Endothelial cell of umbilical vein (primary cell): ENCODE results near the gene UFD1. TPM values are rescaled to one million over a fixed set of nuclear protein-coding genes. Genes with fewer than 3 reads are reported as not detected.

ENCODE experiments used
- BruUV-seq: library from RNA; stranded (reverse); fragments of 400-500 nt; replicated peaks from 2 replicates; lab custom pipeline; 2021; lab: Mats Ljungman, UMichigan
- CTCF ChIA-PET: fragments of 300-600, 350-600 bp; sonication (Branson Sonifier 250); formaldehyde crosslinking; loops from one replicate; lab custom pipeline; 2021; ENCODE audit warnings: antibody characterized with exemption, inconsistent platforms; lab: Charles Lee
- POLR2A ChIA-PET: fragments of 300-600, 350-600 bp; sonication (Branson Sonifier 250); formaldehyde crosslinking; loops from one replicate; lab custom pipeline; 2021; ENCODE audit warnings: antibody characterized with exemption, inconsistent platforms; lab: Charles Lee
- DNase-seq: peaks from one replicate; pipeline ENCODE4 v3.0.0-alpha.2; 2011; ENCODE audit warnings: low read depth, low spot score
- FAIRE-seq: peaks from 2 replicates; lab custom pipeline; 2011; peaks lifted over from hg19 to GRCh38; lab: Jason Lieb, UNC
- H2AFZ ChIP-seq: 2 replicates; pipeline ENCODE4 v1.6.0; 2012; ENCODE audit warnings: low read depth, low read length, control low read depth, inconsistent platforms
- H3K27ac ChIP-seq: 2 replicates; pipeline ENCODE4 v1.5.1; 2011; ENCODE audit warnings: low read depth, mild to moderate bottlenecking, control low read depth, low read length, moderate library complexity; ENCODE audit not compliant: insufficient read depth
- H3K27me3 ChIP-seq, 2 experiments: 2 replicates each; pipeline versions ENCODE4 v1.6.0 to v1.6.1; 2011; ENCODE audit warnings: low read length in 2 of 2, mixed read lengths in 1 of 2; ENCODE audit not compliant: control insufficient read depth in 2 of 2, insufficient read depth in 2 of 2
- H3K36me3 ChIP-seq, 2 experiments: 2 replicates in 1 of 2; 3 replicates in 1 of 2; pipeline ENCODE4 v1.5.1; 2011; ENCODE audit warnings: low read length in 2 of 2, mild to moderate bottlenecking in 1 of 2, moderate library complexity in 1 of 2; ENCODE audit not compliant: control insufficient read depth in 2 of 2, insufficient read depth in 2 of 2; ENCODE audit errors: extremely low read depth in 1 of 2
- H3K4me1 ChIP-seq: 3 replicates; pipeline ENCODE4 v1.5.1; 2011; ENCODE audit warnings: mild to moderate bottlenecking, low read length; ENCODE audit not compliant: control insufficient read depth, insufficient read depth; ENCODE audit errors: extremely low read depth
- H3K4me2 ChIP-seq: 2 replicates; pipeline ENCODE4 v1.6.1; 2011; ENCODE audit warnings: low read length, control low read depth, mixed read lengths; ENCODE audit not compliant: insufficient read depth
- H3K4me3 ChIP-seq, 3 experiments: fragments of 200-600 bp in 1 of 3; sonication (generic), shearing (Covaris generic) in 1 of 3; replicated peaks in 1 of 3; 2 replicates each; pipeline ENCODE4 v1.5.1; 2011 to 2016; ENCODE audit warnings: control low read depth in 3 of 3, low read length in 3 of 3, mild to moderate bottlenecking in 2 of 3, inconsistent platforms in 1 of 3, low read depth in 1 of 3, moderate library complexity in 1 of 3; ENCODE audit not compliant: insufficient read depth in 1 of 3
- H3K79me2 ChIP-seq: 2 replicates; pipeline ENCODE4 v1.6.0; 2012; ENCODE audit warnings: low read length, inconsistent platforms; ENCODE audit not compliant: control insufficient read depth, insufficient read depth
- H3K9ac ChIP-seq: replicated peaks from 2 replicates; pipeline ENCODE3; 2011; ENCODE audit warnings: low read length, control low read depth; ENCODE audit not compliant: insufficient read depth; ENCODE audit errors: extremely low read depth
- H3K9me1 ChIP-seq: replicated peaks from 3 replicates; pipeline ENCODE4 v1.6.0; 2011; ENCODE audit warnings: mild to moderate bottlenecking, low read length; ENCODE audit not compliant: control insufficient read depth, insufficient read depth; ENCODE audit errors: extremely low read depth
- H3K9me3 ChIP-seq: replicated peaks from 2 replicates; pipeline ENCODE4 v1.5.1; 2012; ENCODE audit warnings: low read length, inconsistent platforms; ENCODE audit not compliant: control insufficient read depth, insufficient read depth
- H4K20me1 ChIP-seq: replicated peaks from 2 replicates; pipeline ENCODE3; 2011; ENCODE audit warnings: mild to moderate bottlenecking, low read length; ENCODE audit not compliant: control insufficient read depth, insufficient read depth; ENCODE audit errors: extremely low read depth
- CTCF ChIP-seq, 2 donors: IDR thresholded peaks; 1 replicate in 1 of 2; 2 replicates in 1 of 2; pipeline ENCODE4 v1.5.1; 2011; ENCODE audit warnings: low read length in 2 of 2, mild to moderate bottlenecking in 2 of 2, moderate library complexity in 2 of 2, control low read depth in 1 of 2, inconsistent platforms in 1 of 2, low read depth in 1 of 2; ENCODE audit not compliant: insufficient read depth in 1 of 2; ENCODE audit errors: extremely low read depth in 1 of 2
- EZH2 ChIP-seq: IDR thresholded peaks from 2 replicates; pipeline ENCODE4 v1.6.1; 2012; ENCODE audit warnings: borderline replicate concordance, low read depth, mild to moderate bottlenecking, moderate library complexity, low read length, inconsistent platforms; ENCODE audit not compliant: severe bottlenecking
- FOS ChIP-seq: IDR thresholded peaks from 2 replicates; pipeline ENCODE4 v1.6.1; 2011; ENCODE audit warnings: mild to moderate bottlenecking, low read length, moderate library complexity, borderline replicate concordance; ENCODE audit not compliant: insufficient read depth
- GATA2 ChIP-seq: IDR thresholded peaks from 2 replicates; pipeline ENCODE4 v1.7.0; 2011; ENCODE audit warnings: low read depth, mild to moderate bottlenecking, moderate library complexity, mixed read lengths, low read length; ENCODE audit not compliant: insufficient read length, insufficient read depth
- JUN ChIP-seq: IDR thresholded peaks from 2 replicates; pipeline ENCODE4 v1.6.1; 2011; ENCODE audit warnings: borderline replicate concordance, low read depth; ENCODE audit not compliant: insufficient read length, insufficient read depth
- MAX ChIP-seq: IDR thresholded peaks from 2 replicates; pipeline ENCODE4 v1.6.1; 2011; ENCODE audit not compliant: insufficient read depth, insufficient read length
- MYC ChIP-seq: IDR thresholded peaks from one replicate; pipeline ENCODE4 v1.6.1; 2011; ENCODE audit warnings: mild to moderate bottlenecking, low read depth, low read length
- POLR2A ChIP-seq: IDR thresholded peaks from 2 replicates; pipeline ENCODE4 v1.6.1; 2012; ENCODE audit warnings: low read depth, mild to moderate bottlenecking, control low read depth, low read length
- POLR2AphosphoS5 ChIP-seq: IDR thresholded peaks from 2 replicates; pipeline ENCODE4 v1.6.1; 2012; ENCODE audit warnings: low read depth, mild to moderate bottlenecking, control low read depth, low read length, moderate library complexity; ENCODE audit not compliant: insufficient read depth
- dilution Hi-C: fragments of 300-500 bp; cut with MboI; formaldehyde crosslinking; loops from one replicate; pipeline ENCODE4 v1.15.0; 2019; ENCODE audit warnings: low sequenced_read_pairs; ENCODE audit not compliant: extremely low pct_ligation_motif_present
- intact Hi-C: fragments of 100-400 bp; cut with micrococcal nuclease; formaldehyde crosslinking; loops from one replicate; pipeline ENCODE4 v1.10.0; 2022
- polyA plus RNA-seq, 4 experiments: library from polyadenylated mRNA; depleted of rRNA in 3 of 4; stranded (reverse) in 3 of 4; unstranded in 1 of 4; fragments of >200 nt; gene quantifications; 2 replicates each; pipeline versions ENCODE4 v1.2.1 to v1.2.3, GENCODE V29; 2011 to 2012; ENCODE audit warnings: missing spikeins in 1 of 4
- total RNA-seq: library from RNA; stranded (reverse); gene quantifications from 2 replicates; pipeline ENCODE4 v1.2.3, GENCODE V29; 2021

UFD1 gene
- total and polyA plus RNA-seq, 2 donors (not counting 3 experiments of a cell fraction or from before 2014, with no cell fraction given) = 127 to 228 TPM

GRCh38 chr22:19504900-19505734 lies 26.1 kb upstream of the UFD1 start:
- TF ChIP-seq JUN (no peak), MYC (no peak), POLR2A (no peak), POLR2AphosphoS5 (no peak), FOS (no peak), GATA2 (no peak), EZH2 (no peak), CTCF (IDR thresholded peaks at IDR 0.05; ENCODE audit: extremely low read depth in 1 of 2, insufficient read depth in 1 of 2, low read depth in 1 of 2, low read length in 2 of 2) (no peak), MAX (no peak)
- H3K4me1 ChIP-seq = no peaks in the 10 kb centered on the region
- ChIA-PET CTCF (interaction anchor here (1.9 kb wide), 1 partner anchor 9 kb away, joined by 6 read pairs; no protein-coding TSS in a partner anchor), POLR2A (no interaction called here)
- dilution Hi-C loops = no loop called here
- H3K27me3 ChIP-seq = no peaks in the 10 kb centered on the region
- H3K36me3 ChIP-seq = no peaks in the 10 kb centered on the region
- no peak overlapping the region for H3K4me3 ChIP-seq
- no peak overlapping the region for H3K27ac ChIP-seq
- no peaks in the 10 kb centered on the region for H4K20me1 ChIP-seq
- no peaks in the 10 kb centered on the region for H3K79me2 ChIP-seq
- BruUV-seq = no TSS peak
- no peak overlapping the region for H2AFZ ChIP-seq
- H3K4me2 ChIP-seq = no peak overlapping the region
- FAIRE-seq (no peak), DNase-seq (no peak)
- no peak overlapping the region for H3K9ac ChIP-seq
- intact Hi-C loops = no loop called here
- H3K9me1 ChIP-seq = no peaks in the 10 kb centered on the region
- no peaks in the 10 kb centered on the region for H3K9me3 ChIP-seq
